Measurements from ENCODE around the gene EXTL1.

The EXTL1 gene

GRCh38 chr1:26036756-26037281 lies 15.2 kb downstream of the EXTL1 start:
- no peak overlapping the region for H3K4me3 ChIP-seq
- H3K27ac ChIP-seq = no peak overlapping the region

GRCh38 chr1:26037904-26038303 lies 16.3 kb downstream of the EXTL1 start:
- no peak overlapping the region for H3K27ac ChIP-seq
- no peak overlapping the region for H3K4me3 ChIP-seq

GRCh38 chr1:26038477-26038876 lies 16.9 kb downstream of the EXTL1 start:
- no peak overlapping the region for H3K27ac ChIP-seq
- no peak overlapping the region for H3K4me3 ChIP-seq

GRCh38 chr1:26038904-26039303 lies 17.3 kb downstream of the EXTL1 start:
- H3K27ac ChIP-seq = no peak overlapping the region
- no peak overlapping the region for H3K4me3 ChIP-seq

- Histone ChIP-seq H3K27ac (no peak overlapping the region), H3K4me3 (no peak overlapping the region)
Measured at GRCh38 chr1:26041401-26041800, 19.8 kb downstream of the EXTL1 start.

GRCh38 chr1:26041978-26042377 lies 20.4 kb downstream of the EXTL1 start:
- Histone ChIP-seq H3K27ac (no peak overlapping the region), H3K4me3 (no peak overlapping the region)

- Histone ChIP-seq H3K4me3 (no peak overlapping the region), H3K27ac (no peak overlapping the region)
Measured at GRCh38 chr1:26043765-26044164, 22.2 kb downstream of the EXTL1 start.

GRCh38 chr1:26044414-26044813 lies 22.8 kb downstream of the EXTL1 start:
- no peak overlapping the region for H3K27ac ChIP-seq

GRCh38 chr1:26044971-26045721 lies 23.6 kb downstream of the EXTL1 start:
- Histone ChIP-seq H3K4me3 (peak overlapping the region in 1 of 7 experiments; percentile 19), H3K27ac (no peak overlapping the region)

More at GRCh38 chr1:26044414-26044813, 22.8 kb downstream of the EXTL1 start:
- no peak overlapping the region for H3K4me3 ChIP-seq

- H3K27ac ChIP-seq = peak within 1 kb of the TSS in 1 of 21 experiments; percentile 5
- peak within 1 kb of the TSS in 4 of 7 experiments; percentile 1 to 19 (median 10) for H3K4me3 ChIP-seq
Measured at GRCh38 chr1:26045722-26046245, 24.2 kb downstream of the EXTL1 start, which contains the start of gene SLC30A2. TSS of gene SLC30A2 (minus strand) at chr1:26046118. CDS start at chr1:26045896, 222 bp downstream.

- peak overlapping the region in 1 of 21 experiments; percentile 5 for H3K27ac ChIP-seq
Measured at GRCh38 chr1:26046246-26047095, 24.9 kb downstream of the EXTL1 start.

GRCh38 chr1:26047278-26047874 lies 25.8 kb downstream of the EXTL1 start:
- H3K4me3 ChIP-seq = no peak overlapping the region

More at GRCh38 chr1:26046246-26047095, 24.9 kb downstream of the EXTL1 start:
- H3K4me3 ChIP-seq = peak overlapping the region in 4 of 7 experiments; percentile 1 to 19 (median 10)

GRCh38 chr1:26049531-26050247 lies 28.1 kb downstream of the EXTL1 start:
- no peak overlapping the region for H3K27ac ChIP-seq

More at GRCh38 chr1:26047278-26047874, 25.8 kb downstream of the EXTL1 start:
- no peak overlapping the region for H3K27ac ChIP-seq

GRCh38 chr1:26050248-26050640 lies 28.7 kb downstream of the EXTL1 start:
- no peak overlapping the region for H3K4me3 ChIP-seq
- no peak overlapping the region for H3K27ac ChIP-seq

More at GRCh38 chr1:26049531-26050247, 28.1 kb downstream of the EXTL1 start:
- H3K4me3 ChIP-seq = no peak overlapping the region

- H3K27ac ChIP-seq = no peak overlapping the region
- no peak overlapping the region for H3K4me3 ChIP-seq
Measured at GRCh38 chr1:26053718-26054560, 32.4 kb downstream of the EXTL1 start.

- H3K4me3 ChIP-seq = no peak overlapping the region
- H3K27ac ChIP-seq = no peak overlapping the region
Measured at GRCh38 chr1:26055041-26055440, 33.5 kb downstream of the EXTL1 start.

- H3K27ac ChIP-seq = no peak overlapping the region
- no peak overlapping the region for H3K4me3 ChIP-seq
Measured at GRCh38 chr1:26057189-26057588, 35.6 kb downstream of the EXTL1 start.

GRCh38 chr1:26058052-26058595 lies 36.5 kb downstream of the EXTL1 start:
- Histone ChIP-seq H3K4me3 (no peak overlapping the region), H3K27ac (no peak overlapping the region)
